22Rv1 (cell line): Measurements from ENCODE around the gene TMTC4.
A peak's percentile ranks its signal among the peaks of the same experiment; 100 is the strongest.
"Not testable (repeated sequence)": the region's sequence is repeated elsewhere in the genome, so short reads cannot be mapped to it uniquely, and the experiment has no call there.

Experiments
- H3K27ac ChIP-seq: fragments of 450-650 bp; 2 replicates; pipeline ENCODE4 v1.5.1; 2017
- ZFX ChIP-seq: fragments of 450-650 bp; IDR thresholded peaks from 2 replicates; pipeline ENCODE4 v1.6.1; 2017; ENCODE audit warnings: antibody characterized with exemption, borderline replicate concordance
- TF ChIP-seq, protein P1 (sequence below): fragments of 450-650 bp; IDR thresholded peaks from 2 replicates; pipeline ENCODE4 v1.5.1; 2017; ENCODE audit warnings: mild to moderate bottlenecking

Gene TMTC4

DNA sequence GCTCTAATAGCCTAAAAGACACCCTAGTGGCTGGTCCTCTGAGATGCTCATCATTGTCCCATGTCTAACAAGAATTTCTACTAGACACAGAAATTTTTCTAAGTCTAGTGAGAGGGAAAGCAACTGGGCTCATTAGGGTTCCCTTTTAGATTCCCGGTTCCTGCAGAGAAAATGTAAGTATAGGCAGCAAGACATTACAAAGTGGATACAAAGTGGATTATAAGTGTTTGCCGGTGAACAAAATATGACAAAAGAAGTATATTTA lies 20.8 kb upstream of the TMTC4 start:
- TF ChIP-seq ZFX = no peak
- TF ChIP-seq, protein P1, sequence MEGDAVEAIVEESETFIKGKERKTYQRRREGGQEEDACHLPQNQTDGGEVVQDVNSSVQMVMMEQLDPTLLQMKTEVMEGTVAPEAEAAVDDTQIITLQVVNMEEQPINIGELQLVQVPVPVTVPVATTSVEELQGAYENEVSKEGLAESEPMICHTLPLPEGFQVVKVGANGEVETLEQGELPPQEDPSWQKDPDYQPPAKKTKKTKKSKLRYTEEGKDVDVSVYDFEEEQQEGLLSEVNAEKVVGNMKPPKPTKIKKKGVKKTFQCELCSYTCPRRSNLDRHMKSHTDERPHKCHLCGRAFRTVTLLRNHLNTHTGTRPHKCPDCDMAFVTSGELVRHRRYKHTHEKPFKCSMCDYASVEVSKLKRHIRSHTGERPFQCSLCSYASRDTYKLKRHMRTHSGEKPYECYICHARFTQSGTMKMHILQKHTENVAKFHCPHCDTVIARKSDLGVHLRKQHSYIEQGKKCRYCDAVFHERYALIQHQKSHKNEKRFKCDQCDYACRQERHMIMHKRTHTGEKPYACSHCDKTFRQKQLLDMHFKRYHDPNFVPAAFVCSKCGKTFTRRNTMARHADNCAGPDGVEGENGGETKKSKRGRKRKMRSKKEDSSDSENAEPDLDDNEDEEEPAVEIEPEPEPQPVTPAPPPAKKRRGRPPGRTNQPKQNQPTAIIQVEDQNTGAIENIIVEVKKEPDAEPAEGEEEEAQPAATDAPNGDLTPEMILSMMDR = no peak
- no peak overlapping the region for H3K27ac ChIP-seq

DNA sequence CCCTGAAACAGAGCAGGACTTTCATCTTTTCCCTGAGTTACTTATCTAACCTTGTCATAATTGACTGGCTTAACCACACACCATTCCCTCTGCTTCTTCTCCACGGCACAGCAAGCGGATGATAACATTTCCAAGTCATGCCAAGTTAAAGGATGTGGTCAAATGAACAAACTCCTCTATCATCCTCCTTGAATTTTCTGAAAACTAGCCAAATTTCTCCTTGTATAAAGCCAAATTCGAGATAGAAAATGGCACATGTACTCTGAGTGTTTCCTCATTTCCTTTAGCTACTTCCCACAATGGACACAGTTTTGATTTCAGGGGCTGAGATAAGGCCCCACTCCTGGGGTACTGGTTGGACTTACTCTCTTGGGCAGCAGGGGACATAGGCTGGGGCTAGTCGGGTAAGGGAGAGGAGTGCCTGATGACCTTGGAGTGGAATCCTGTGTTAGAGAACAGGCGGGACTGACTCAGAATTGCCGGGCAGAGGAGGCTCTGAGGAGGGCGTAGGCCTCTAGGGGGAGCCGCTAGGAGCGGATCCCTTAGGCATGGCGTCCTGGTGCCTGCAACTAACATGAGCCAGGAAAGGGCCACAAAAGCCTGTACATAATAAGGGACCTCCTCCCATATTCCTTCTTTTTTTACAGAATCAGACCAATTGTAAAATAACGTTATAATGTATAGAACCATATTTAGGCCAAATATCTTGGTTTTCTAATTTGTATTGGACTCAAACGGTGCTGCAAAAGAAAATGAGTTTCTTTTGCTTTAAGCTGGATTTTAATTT lies 20.3 kb upstream of the TMTC4 start:
- no peak for TF ChIP-seq ZFX
- TF ChIP-seq, protein P1 = peak; percentile 86

DNA sequence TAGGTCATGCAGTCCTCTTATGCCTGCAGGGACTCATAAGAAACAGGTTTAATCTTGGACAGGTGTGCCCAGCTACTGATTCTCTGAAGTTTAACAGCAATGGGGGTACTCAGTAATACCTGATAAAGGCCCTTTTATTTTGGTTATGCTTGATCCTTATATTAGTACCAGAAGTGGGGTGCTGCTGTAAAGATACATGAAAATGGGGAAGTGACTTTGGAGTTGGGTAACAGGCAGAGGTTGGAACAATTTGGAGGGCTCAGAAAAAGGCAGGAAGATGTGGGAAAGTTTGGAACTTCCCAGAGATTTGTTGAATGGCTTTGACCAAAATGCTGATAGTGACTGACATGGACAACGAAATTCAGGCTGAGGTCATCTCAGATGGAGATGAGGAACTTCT lies 14.6 kb upstream of the TMTC4 start:
- no peak for TF ChIP-seq ZFX
- TF ChIP-seq, protein P1 = no peak
- H3K27ac ChIP-seq = no peak overlapping the region

More for the DNA sequence above, 20.3 kb upstream of the TMTC4 start:
- no peak overlapping the region for H3K27ac ChIP-seq

DNA sequence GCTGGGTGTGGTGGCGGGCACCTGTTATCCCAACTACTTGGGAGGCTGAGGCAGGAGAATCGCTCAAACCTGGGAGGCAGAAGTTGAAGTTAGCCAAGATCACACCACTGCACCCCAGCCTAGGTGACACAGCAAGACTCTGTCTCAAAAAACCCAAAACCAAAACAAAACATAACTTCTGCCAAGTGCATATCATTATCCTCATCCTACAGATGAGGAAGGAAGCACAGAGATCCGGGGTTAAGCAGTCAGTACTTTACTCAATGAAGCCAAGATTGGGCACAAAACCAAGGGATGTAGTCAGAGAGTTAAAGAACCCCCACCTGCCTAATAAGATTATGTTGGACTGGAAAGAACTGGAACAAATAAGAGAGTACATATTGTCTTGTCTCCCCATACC lies 5.5 kb upstream of the TMTC4 start:
- TF ChIP-seq ZFX = no peak
- TF ChIP-seq, protein P1 = no peak
- H3K27ac ChIP-seq = no peak overlapping the region

DNA sequence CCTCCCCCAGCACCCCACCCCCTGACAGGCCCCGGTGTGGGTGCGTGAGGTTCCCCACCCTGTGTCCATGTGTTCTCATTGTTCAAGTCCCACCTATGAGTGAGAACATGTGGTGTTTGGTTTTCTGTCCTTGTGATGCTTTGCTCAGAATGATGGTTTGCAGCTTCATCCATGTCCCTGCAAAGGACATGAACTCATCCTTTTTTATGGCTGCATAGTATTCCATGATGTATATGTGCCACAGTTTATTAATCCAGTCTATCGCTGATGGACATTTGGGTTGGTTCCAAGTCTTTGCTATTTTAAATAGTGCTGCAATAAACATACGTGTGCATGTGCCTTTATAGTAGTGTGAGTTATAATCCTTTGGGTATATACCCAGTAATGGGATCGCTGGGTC lies 2.5 kb upstream of the TMTC4 start:
- H3K27ac ChIP-seq = not testable (repeated sequence)

DNA sequence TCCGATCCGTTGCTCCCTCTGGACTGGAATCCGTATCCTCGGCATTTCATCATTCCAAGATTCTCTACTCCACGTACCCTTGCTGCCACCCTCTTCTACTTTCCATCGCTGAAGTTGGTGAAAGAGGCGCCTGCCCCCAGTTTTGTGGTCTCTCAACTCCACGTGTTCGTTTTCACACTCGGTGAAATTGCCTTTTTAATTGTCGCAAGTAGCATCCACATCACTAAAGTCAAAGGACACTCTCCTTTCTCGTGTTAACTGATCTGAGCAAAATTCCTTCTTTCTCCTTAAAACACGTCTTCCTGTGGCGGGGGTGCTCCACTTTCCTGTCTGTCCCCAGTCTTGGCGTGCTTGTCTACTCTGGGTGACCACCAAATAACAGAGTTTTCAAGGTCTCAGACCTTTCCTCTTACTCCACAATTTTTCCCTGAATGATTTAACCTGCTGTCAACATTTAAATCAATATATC lies 1.1 kb upstream of the TMTC4 start:
- TF ChIP-seq ZFX = no peak
- TF ChIP-seq, protein P1 = no peak
- no peak overlapping the region; the same call in 1 of the 2 replicates for H3K27ac ChIP-seq

DNA sequence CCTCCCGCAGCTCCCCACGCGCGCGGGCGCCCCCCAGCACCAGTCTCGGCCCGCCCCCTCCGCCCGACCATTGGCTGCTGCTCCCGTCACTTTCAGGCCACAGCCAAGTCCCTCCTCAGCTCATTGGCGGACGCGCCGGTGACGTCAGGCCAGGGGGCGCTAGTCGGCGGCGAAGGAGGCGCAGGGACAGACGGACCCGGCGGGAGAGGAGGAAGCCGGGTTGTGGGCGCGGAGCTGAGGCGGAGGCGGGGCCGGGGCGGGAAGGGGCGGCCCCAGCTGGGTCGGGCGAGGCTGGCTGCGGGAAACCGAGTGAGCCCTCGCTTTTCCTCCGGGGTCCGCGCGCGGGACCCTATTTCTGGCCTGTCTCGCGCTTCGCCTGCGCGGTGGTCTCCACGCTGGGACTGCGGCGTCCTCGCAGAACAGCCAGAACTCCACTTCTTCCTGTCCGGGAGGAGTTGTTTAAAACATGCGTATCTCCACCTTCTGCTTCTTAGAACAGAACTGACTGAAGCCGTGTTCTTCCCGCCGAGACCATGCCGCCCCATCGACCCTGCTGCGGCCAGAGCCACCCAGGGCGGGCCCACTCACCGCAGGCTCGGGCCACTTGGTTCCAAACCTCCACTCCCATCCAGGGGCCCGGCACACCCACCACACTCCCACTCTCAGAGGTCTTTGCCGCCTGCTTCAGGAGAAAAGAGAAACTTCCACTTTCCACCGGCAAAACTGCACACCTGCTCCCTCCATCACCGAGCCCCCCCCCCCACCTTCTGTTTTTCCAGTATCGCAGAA lies 471 bp upstream of the TMTC4 start:
- no peak for TF ChIP-seq ZFX
- TF ChIP-seq, protein P1 = peak; percentile 51
- H3K27ac ChIP-seq = peak overlapping the region; percentile 79
